Panc1 (cell line): ENCODE measurements around the gene ADAMTS6.

ENCODE experiments used
- CTCF ChIP-seq: fragments of 450-650 bp; IDR thresholded peaks from 2 replicates; pipeline ENCODE4 v1.5.1; 2017; ENCODE audit warnings: mild to moderate bottlenecking
- POLR2AphosphoS5 ChIP-seq: IDR thresholded peaks from 2 replicates; pipeline ENCODE4 v1.6.1; 2012; ENCODE audit warnings: mild to moderate bottlenecking, low read depth, low read length, moderate library complexity
- REST ChIP-seq, 2 experiments: IDR thresholded peaks; 2 replicates each; pipeline ENCODE4 v1.6.1; 2011 to 2012; ENCODE audit warnings: low read depth in 2 of 2, control low read depth in 1 of 2, low read length in 1 of 2, mild to moderate bottlenecking in 1 of 2, moderate library complexity in 1 of 2; ENCODE audit not compliant: insufficient read depth in 1 of 2
- TCF7L2 ChIP-seq: IDR thresholded peaks from 2 replicates; pipeline ENCODE4 v1.6.1; 2011; ENCODE audit warnings: mild to moderate bottlenecking, low read depth, low read length, inconsistent platforms

- TF ChIP-seq TCF7L2, result no peak
- no peak for TF ChIP-seq CTCF
- no peak for TF ChIP-seq POLR2AphosphoS5
- no peak for TF ChIP-seq REST (IDR thresholded peaks at IDR 0.05; ENCODE audit: insufficient read depth in 1 of 2, low read depth in 2 of 2, low read length in 1 of 2)
Observed at GRCh38 chr5:65481171-65481581, 544 bp downstream of the ADAMTS6 start.
